NB4 (cell line): ENCODE data around the gene TBX2.

Experiments
- CTCF ChIP-seq: IDR thresholded peaks from one replicate; pipeline ENCODE4 v1.5.1; 2012; ENCODE audit warnings: low read depth, low read length
- MYC ChIP-seq: IDR thresholded peaks from 2 replicates; pipeline ENCODE4 v1.6.1; 2011; ENCODE audit warnings: low read depth, low read length
- POLR2A ChIP-seq: IDR thresholded peaks from 2 replicates; pipeline ENCODE4 v1.6.1; 2011; ENCODE audit warnings: mild to moderate bottlenecking; ENCODE audit not compliant: insufficient read length; ENCODE audit errors: extremely low read depth

- TF ChIP-seq MYC: no peak
- TF ChIP-seq CTCF: no peak
- no peak for TF ChIP-seq POLR2A
Observed at GRCh38 chr17:61453566-61454380, 54.1 kb downstream of the TBX2 start.
